GM12891 (cell line): ENCODE results near the gene CKAP4.

Experiments
- DNase-seq: peaks from one replicate; pipeline ENCODE4 v3.0.0; 2011; ENCODE audit warnings: low spot score; ENCODE audit not compliant: insufficient read length
- FAIRE-seq: peaks from 2 replicates; lab custom pipeline; 2011; peaks lifted over from hg19 to GRCh38; lab: Jason Lieb, UNC
- PAX5 ChIP-seq: IDR thresholded peaks from 2 replicates; pipeline ENCODE4 v1.6.1; 2011; ENCODE audit warnings: low read length, moderate library complexity, mild to moderate bottlenecking; ENCODE audit not compliant: insufficient read depth, severe bottlenecking
- POLR2A ChIP-seq: IDR thresholded peaks from 2 replicates; pipeline ENCODE4 v1.6.1; 2011; ENCODE audit warnings: low read depth, low read length, control low read depth
- POLR2AphosphoS5 ChIP-seq: IDR thresholded peaks from 2 replicates; pipeline ENCODE4 v1.6.1; 2011; ENCODE audit warnings: low read depth, low read length, control low read depth
- POU2F2 ChIP-seq: IDR thresholded peaks from 2 replicates; pipeline ENCODE4 v1.6.1; 2011; ENCODE audit warnings: low read depth, mild to moderate bottlenecking, control low read depth, low read length, moderate library complexity
- SPI1 ChIP-seq: IDR thresholded peaks from 2 replicates; pipeline ENCODE4 v1.6.1; 2011; ENCODE audit warnings: low read depth, low read length, control low read depth
- TAF1 ChIP-seq: IDR thresholded peaks from 2 replicates; pipeline ENCODE4 v1.6.1; 2011; ENCODE audit warnings: low read depth, low read length, control low read depth

The CKAP4 gene

DNA sequence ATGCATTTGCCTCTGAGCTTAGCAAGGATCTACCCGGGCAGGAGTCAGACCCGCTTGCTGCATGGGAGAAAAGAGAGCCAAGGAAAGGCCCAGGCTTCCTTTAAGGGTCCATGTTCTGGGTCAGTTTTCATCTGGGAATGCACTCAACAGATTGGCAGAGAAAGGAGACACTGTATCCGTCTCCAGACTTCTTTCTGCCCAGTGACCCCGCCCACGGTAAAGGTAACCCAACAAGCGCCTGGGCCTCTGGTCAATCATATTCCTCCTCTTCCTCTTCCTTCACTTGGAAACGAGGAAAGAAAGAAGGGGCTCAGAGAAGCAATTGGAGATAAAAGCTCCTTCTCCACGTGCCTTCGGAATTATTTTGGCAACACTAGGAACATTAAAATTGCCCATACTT lies 27.6 kb upstream of the CKAP4 start:
- TF ChIP-seq SPI1 (no peak), POU2F2 (0 out of 2 replicates have a peak, but pooled peaks have one; percentile 9), POLR2A (no peak)
- DNase-seq (no peak), FAIRE-seq (no peak)

DNA sequence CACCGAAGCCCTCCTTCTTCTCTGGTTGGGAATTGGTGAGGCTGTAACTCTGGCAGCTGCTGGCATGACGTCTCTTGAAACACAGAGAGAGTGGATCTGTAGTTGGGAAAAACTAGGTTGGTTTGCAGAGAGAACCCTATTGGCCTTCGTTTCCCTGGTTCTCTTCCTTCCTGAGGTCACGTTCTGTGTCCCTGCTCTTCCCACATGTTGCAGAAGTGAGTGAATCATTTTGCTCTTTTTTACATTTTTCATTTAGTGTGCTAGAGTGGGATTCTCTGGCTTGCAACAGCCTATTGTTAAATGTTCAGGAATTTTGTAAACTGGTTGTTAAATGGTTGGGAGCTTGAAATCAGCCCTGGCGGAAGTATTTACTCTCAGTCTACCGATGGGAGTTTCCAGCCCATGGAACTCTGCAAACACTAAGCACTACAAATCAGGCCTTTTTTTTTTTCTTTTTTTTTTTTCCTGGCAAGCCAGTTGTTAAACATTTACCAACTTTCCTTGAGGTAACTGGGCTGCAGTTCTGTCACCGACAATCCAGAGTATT lies 26.8 kb upstream of the CKAP4 start:
- FAIRE-seq, result no peak
- TF ChIP-seq POU2F2, result no peak
- TF ChIP-seq POLR2AphosphoS5, result no peak
- TF ChIP-seq PAX5, result no peak
- no peak for TF ChIP-seq TAF1
- no peak for TF ChIP-seq SPI1
- TF ChIP-seq POLR2A, result no peak
- no peak for DNase-seq

DNA sequence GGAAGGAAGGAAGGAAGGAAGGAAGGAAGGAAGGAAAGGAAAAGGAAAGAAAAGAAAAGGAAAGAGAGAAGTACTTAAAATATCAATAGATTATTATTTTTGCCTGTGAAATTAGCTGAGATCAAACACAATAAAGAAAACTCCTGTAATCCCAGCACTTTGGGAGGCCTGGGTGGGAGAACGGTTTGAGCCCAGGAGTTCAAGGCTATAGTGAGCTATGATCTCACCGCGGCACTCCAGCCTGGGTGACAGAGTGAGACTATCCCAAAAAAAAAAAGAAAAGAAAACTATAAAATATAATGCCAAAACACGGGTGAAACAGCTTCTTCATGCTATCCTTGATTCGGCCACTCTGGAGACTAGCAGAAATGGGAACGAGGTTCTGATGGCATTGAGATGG lies 26.2 kb upstream of the CKAP4 start:
- FAIRE-seq (no peak), DNase-seq (no peak)
- TF ChIP-seq SPI1 (no peak), TAF1 (no peak), POLR2A (no peak), POLR2AphosphoS5 (no peak), PAX5 (no peak), POU2F2 (no peak)

DNA sequence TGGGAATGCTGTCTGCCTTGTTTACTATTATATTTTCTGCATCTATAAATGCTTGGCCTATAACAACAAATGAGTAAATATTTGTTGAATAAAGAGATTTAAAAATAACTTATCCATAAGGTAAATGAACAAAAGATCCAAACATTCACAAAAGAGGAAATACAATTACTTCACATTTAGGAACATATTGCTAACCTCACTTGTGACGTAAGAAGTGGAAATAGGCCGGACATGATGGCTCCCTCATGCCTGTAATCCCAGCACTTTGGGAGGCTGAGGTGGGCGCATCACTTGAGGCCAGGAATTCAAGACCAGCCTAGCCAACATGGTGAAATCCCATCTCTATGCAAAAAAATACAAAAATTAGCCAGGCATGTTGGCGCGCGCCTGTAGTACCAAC lies 25.7 kb upstream of the CKAP4 start:
- TF ChIP-seq SPI1 (no peak), TAF1 (no peak), POU2F2 (no peak), POLR2A (no peak), PAX5 (no peak), POLR2AphosphoS5 (no peak)
- DNase-seq (no peak), FAIRE-seq (no peak)

- DNase-seq (no peak), FAIRE-seq (no peak)
Observed at GRCh38 chr12:106271575-106272505, 24.0 kb upstream of the CKAP4 start.

DNA sequence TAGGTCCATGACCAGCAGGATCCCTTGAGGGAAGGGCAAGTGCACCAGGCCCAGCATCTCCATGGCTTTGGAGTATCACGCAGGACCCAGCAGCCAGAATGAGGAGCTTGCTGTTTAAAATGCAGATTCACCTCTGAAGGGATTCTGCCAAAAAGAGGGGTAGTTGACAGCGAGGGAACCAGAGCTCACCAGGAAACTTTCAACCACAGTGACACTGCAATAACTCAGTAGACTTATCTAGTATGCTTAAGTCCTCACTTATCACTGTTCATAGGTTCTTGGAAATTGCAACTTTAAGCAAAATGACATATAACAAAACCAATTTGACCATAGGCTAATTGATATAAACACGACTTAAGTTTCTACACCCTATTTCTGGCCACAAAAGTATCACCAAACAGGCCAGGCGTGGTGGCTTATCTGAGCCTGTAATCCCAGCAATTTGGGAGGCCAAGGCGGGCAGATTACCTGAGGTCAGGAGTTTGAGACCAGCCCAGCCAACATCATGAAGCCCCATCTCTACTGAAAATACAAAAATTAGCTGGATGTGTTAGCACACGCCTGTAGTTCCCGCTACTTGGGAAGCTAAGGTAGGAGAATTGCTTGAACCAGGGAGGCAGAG lies 21.4 kb upstream of the CKAP4 start:
- no peak for TF ChIP-seq POLR2A
- TF ChIP-seq POU2F2, result no peak
- no peak for TF ChIP-seq PAX5
- TF ChIP-seq TAF1, result no peak
- no peak for TF ChIP-seq SPI1
- TF ChIP-seq POLR2AphosphoS5, result no peak
- no peak for FAIRE-seq

More at GRCh38 chr12:106271575-106272505, 24.0 kb upstream of the CKAP4 start:
- no peak for TF ChIP-seq POU2F2
- no peak for TF ChIP-seq POLR2A
- no peak for TF ChIP-seq POLR2AphosphoS5
- no peak for TF ChIP-seq TAF1

DNA sequence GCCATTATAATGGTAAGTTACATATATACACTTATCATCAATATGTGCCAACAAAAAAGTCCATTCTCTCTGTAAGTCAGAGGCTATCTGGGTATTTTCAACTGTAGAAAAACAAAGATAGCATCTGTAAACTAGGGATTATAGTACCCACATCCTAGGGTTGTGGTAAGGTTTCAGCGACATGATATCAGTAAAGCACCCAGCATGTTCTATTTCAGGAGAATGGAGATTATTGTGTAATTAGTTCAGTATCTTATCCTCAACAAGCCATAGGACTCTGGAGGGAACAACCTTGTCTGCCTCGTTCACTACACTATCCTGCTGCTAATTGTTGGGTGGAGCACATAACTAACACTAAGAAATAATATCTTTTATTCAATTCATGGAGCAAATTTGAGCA lies 19.7 kb upstream of the CKAP4 start:
- FAIRE-seq, result no peak
- TF ChIP-seq POLR2AphosphoS5 (no peak), POU2F2 (no peak), PAX5 (no peak), TAF1 (no peak), POLR2A (no peak), SPI1 (no peak)
- no peak for DNase-seq

More for the DNA sequence above, 21.4 kb upstream of the CKAP4 start:
- no peak for DNase-seq

DNA sequence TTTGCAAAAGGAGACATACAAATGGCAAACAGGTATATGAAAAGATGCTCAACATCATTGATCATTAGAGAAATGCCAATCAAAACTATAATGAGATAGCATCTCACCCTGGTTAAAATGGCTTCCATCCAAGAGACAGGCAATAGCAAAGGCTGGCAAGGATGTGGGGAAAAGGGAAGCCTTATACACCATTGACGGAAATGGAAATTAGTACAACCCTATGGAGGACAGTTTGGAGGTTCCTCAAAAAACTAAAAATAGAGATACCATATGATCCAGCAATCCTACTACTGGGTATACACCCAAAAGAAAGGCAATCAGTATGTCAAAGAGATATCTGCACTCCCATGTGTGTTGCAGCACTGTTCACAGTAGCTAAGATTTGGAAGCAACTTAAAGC lies 17.3 kb upstream of the CKAP4 start:
- no peak for DNase-seq
- TF ChIP-seq TAF1, result no peak
- TF ChIP-seq POU2F2, result no peak
- TF ChIP-seq SPI1, result no peak
- TF ChIP-seq POLR2AphosphoS5, result no peak
- no peak for TF ChIP-seq PAX5
- no peak for TF ChIP-seq POLR2A
- no peak for FAIRE-seq

DNA sequence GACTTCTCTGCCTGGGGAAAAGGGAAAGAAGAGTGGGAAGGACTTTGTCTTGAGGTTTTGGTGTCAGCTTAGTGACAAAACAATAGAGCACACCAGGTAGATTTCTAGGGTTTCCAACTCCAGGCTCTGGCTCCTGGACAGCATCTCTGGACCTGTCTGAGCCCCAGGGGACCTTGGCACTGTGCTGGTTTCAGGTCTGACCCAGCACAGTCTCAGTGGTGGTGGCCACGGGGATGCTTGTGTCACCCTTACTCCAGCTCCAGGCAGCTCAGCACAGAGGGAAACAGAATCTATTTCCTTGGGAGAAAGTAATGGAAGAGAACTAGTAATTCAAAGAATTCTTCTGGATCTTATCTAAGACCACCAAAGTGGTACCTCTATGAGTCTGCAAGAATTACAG lies 11.1 kb upstream of the CKAP4 start:
- no peak for TF ChIP-seq POLR2A
- DNase-seq (no peak), FAIRE-seq (no peak)

DNA sequence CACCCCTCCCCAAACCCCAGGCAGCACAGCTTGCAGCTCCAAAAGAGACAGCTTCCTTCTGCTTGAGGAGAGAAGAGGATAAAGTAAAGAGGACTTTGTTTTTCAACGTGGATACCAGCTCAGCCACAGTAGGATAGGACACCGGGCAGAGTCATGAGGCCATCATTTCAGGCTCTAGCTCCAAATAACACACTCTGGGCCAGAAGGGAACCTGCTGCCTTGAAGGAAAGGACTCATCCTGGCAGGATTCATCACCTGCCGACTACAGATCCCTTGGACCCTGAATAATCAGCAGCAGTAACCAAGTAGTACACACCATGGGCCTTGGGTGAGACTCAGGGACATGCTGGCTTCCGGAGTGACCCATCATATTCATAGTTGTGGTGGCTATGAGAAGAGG lies 10.4 kb upstream of the CKAP4 start:
- no peak for FAIRE-seq

More for the DNA sequence above, 10.4 kb upstream of the CKAP4 start:
- no peak for DNase-seq
- TF ChIP-seq POU2F2, result no peak
- TF ChIP-seq TAF1, result no peak
- TF ChIP-seq POLR2AphosphoS5, result no peak
- no peak for TF ChIP-seq POLR2A
- TF ChIP-seq PAX5, result no peak
- no peak for TF ChIP-seq SPI1
